Measurements from ENCODE around the gene SFXN1.

SFXN1 gene

GRCh38 chr5:175501759-175502158 lies 23.4 kb downstream of the SFXN1 start:
- no peak for TF ChIP-seq NFIC (IDR thresholded peaks at IDR 0.05)
- TF ChIP-seq TEAD4 (IDR thresholded peaks at IDR 0.05), result no peak
- no peak for TF ChIP-seq TAF1 (IDR thresholded peaks at IDR 0.05; ENCODE audit: low read depth)
- TF ChIP-seq, protein P1, sequence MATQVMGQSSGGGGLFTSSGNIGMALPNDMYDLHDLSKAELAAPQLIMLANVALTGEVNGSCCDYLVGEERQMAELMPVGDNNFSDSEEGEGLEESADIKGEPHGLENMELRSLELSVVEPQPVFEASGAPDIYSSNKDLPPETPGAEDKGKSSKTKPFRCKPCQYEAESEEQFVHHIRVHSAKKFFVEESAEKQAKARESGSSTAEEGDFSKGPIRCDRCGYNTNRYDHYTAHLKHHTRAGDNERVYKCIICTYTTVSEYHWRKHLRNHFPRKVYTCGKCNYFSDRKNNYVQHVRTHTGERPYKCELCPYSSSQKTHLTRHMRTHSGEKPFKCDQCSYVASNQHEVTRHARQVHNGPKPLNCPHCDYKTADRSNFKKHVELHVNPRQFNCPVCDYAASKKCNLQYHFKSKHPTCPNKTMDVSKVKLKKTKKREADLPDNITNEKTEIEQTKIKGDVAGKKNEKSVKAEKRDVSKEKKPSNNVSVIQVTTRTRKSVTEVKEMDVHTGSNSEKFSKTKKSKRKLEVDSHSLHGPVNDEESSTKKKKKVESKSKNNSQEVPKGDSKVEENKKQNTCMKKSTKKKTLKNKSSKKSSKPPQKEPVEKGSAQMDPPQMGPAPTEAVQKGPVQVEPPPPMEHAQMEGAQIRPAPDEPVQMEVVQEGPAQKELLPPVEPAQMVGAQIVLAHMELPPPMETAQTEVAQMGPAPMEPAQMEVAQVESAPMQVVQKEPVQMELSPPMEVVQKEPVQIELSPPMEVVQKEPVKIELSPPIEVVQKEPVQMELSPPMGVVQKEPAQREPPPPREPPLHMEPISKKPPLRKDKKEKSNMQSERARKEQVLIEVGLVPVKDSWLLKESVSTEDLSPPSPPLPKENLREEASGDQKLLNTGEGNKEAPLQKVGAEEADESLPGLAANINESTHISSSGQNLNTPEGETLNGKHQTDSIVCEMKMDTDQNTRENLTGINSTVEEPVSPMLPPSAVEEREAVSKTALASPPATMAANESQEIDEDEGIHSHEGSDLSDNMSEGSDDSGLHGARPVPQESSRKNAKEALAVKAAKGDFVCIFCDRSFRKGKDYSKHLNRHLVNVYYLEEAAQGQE (IDR thresholded peaks at IDR 0.05; ENCODE audit: low read depth), result no peak
- TF ChIP-seq CEBPB (IDR thresholded peaks at IDR 0.05), result no peak
- TF ChIP-seq ZBTB7A (IDR thresholded peaks at IDR 0.05; ENCODE audit: low read depth), result no peak

GRCh38 chr5:175508896-175509295 lies 30.5 kb downstream of the SFXN1 start:
- no peak for TF ChIP-seq CEBPB (IDR thresholded peaks at IDR 0.05)
- TF ChIP-seq NFIC (IDR thresholded peaks at IDR 0.05), result no peak
- no peak for TF ChIP-seq YY1 (IDR thresholded peaks at IDR 0.05; ENCODE audit: low read depth)
- TF ChIP-seq, protein P2, sequence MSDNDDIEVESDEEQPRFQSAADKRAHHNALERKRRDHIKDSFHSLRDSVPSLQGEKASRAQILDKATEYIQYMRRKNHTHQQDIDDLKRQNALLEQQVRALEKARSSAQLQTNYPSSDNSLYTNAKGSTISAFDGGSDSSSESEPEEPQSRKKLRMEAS (IDR thresholded peaks at IDR 0.05), result no peak
- no peak for TF ChIP-seq CREB1 (IDR thresholded peaks at IDR 0.05; ENCODE audit: low read depth)
- TF ChIP-seq RAD21 (IDR thresholded peaks at IDR 0.05; ENCODE audit: low read depth), result no peak
- TF ChIP-seq, protein P1 (IDR thresholded peaks at IDR 0.05; ENCODE audit: low read depth), result no peak
- TF ChIP-seq TAF1 (IDR thresholded peaks at IDR 0.05; ENCODE audit: low read depth), result no peak
- TF ChIP-seq EP300 (IDR thresholded peaks at IDR 0.05; ENCODE audit: borderline replicate concordance), result no peak
- TF ChIP-seq EGR1 (IDR thresholded peaks at IDR 0.05), result no peak
- TF ChIP-seq TCF12 (IDR thresholded peaks at IDR 0.05; ENCODE audit: low read depth), result no peak
- no peak for TF ChIP-seq FOXM1 (IDR thresholded peaks at IDR 0.05; ENCODE audit: borderline replicate concordance, low read depth)
- TF ChIP-seq TEAD4 (IDR thresholded peaks at IDR 0.05), result no peak
- no peak for TF ChIP-seq USF1 (IDR thresholded peaks at IDR 0.05)
- TF ChIP-seq ZBTB7A (IDR thresholded peaks at IDR 0.05; ENCODE audit: low read depth), result no peak

DNA sequence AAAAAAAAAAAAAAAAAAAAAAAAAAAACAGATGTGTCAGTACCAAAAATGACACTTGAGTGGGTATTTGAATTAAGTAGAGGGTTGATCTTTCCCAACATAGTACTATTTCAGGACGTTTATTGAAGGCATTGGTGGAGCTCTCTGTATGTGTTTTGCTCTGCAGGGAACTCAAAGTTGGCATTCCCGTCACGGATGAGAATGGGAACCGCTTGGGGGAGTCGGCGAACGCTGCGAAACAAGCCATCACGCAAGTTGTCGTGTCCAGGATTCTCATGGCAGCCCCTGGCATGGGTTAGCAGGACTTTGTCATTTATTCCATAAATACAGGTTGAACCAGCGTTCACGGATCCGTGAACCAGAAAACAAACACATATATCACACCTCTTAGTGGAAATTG lies 34.9 kb downstream of the SFXN1 start:
- TF ChIP-seq EGR1 (IDR thresholded peaks at IDR 0.05), result no peak
- no peak for TF ChIP-seq NFIC (IDR thresholded peaks at IDR 0.05)
- TF ChIP-seq ZBTB7A (IDR thresholded peaks at IDR 0.05; ENCODE audit: low read depth), result no peak
- no peak for TF ChIP-seq TCF12 (IDR thresholded peaks at IDR 0.05; ENCODE audit: low read depth)
- TF ChIP-seq, protein P2 (IDR thresholded peaks at IDR 0.05), result no peak
- no peak for TF ChIP-seq TAF1 (IDR thresholded peaks at IDR 0.05; ENCODE audit: low read depth)
- no peak for TF ChIP-seq EP300 (IDR thresholded peaks at IDR 0.05; ENCODE audit: borderline replicate concordance)
- no peak for TF ChIP-seq RAD21 (IDR thresholded peaks at IDR 0.05; ENCODE audit: low read depth)
- no peak for TF ChIP-seq USF1 (IDR thresholded peaks at IDR 0.05)
- no peak for TF ChIP-seq YY1 (IDR thresholded peaks at IDR 0.05; ENCODE audit: low read depth)
- no peak for TF ChIP-seq TEAD4 (IDR thresholded peaks at IDR 0.05)
- TF ChIP-seq FOXM1 (IDR thresholded peaks at IDR 0.05; ENCODE audit: borderline replicate concordance, low read depth), result no peak
- TF ChIP-seq CEBPB (IDR thresholded peaks at IDR 0.05), result no peak
- TF ChIP-seq, protein P1 (IDR thresholded peaks at IDR 0.05; ENCODE audit: low read depth), result no peak
- TF ChIP-seq CREB1 (IDR thresholded peaks at IDR 0.05; ENCODE audit: low read depth), result no peak

GRCh38 chr5:175513726-175514125 lies 35.4 kb downstream of the SFXN1 start:
- TF ChIP-seq, protein P2 (IDR thresholded peaks at IDR 0.05), result no peak
- TF ChIP-seq TEAD4 (IDR thresholded peaks at IDR 0.05) (no peak), FOXM1 (IDR thresholded peaks at IDR 0.05; ENCODE audit: borderline replicate concordance, low read depth) (no peak), EP300 (IDR thresholded peaks at IDR 0.05; ENCODE audit: borderline replicate concordance) (no peak)

Data from Ishikawa (cell line).